GM12865 (cell line): ENCODE data around the gene TEX29.

ENCODE experiments used
- DNase-seq: peaks from one replicate; pipeline ENCODE4 v3.0.0; 2010; ENCODE audit warnings: low read depth
- H3K4me3 ChIP-seq: 2 replicates; pipeline ENCODE4 v1.5.1; 2011; ENCODE audit warnings: mild to moderate bottlenecking, low read depth, low read length, control low read depth
- CTCF ChIP-seq: IDR thresholded peaks from 2 replicates; pipeline ENCODE4 v1.5.1; 2011; ENCODE audit warnings: low read length, control low read depth, low read depth, inconsistent platforms; ENCODE audit not compliant: insufficient read depth; ENCODE audit errors: missing control alignments

TEX29 gene

GRCh38 chr13:111322001-111322915 is 1.8 kb downstream of the TEX29 start:
- no peak for DNase-seq
- no peak for TF ChIP-seq CTCF
- no peak overlapping the region for H3K4me3 ChIP-seq

GRCh38 chr13:111322916-111323331 is 2.5 kb downstream of the TEX29 start:
- no peak for DNase-seq
- no peak overlapping the region for H3K4me3 ChIP-seq
- no peak for TF ChIP-seq CTCF

- TF ChIP-seq CTCF: no peak
- no peak for DNase-seq
These were observed 3.1 kb downstream of the TEX29 start for GRCh38 chr13:111323549-111323948.

GRCh38 chr13:111323950-111324651 is 3.7 kb downstream of the TEX29 start:
- TF ChIP-seq CTCF: no peak
- DNase-seq: no peak
- H3K4me3 ChIP-seq: no peak overlapping the region

More at GRCh38 chr13:111323549-111323948, 3.1 kb downstream of the TEX29 start:
- H3K4me3 ChIP-seq: no peak overlapping the region

- H3K4me3 ChIP-seq: no peak overlapping the region
- DNase-seq: no peak
- TF ChIP-seq CTCF: no peak
These were observed 4.3 kb downstream of the TEX29 start for GRCh38 chr13:111324736-111325135.

- DNase-seq: no peak
- no peak overlapping the region for H3K4me3 ChIP-seq
- no peak for TF ChIP-seq CTCF
These were observed 4.9 kb downstream of the TEX29 start for GRCh38 chr13:111325146-111325890.
